Liver (tissue), 9 donors: ENCODE data around the gene DOK5. TPM values are rescaled to one million over a fixed set of nuclear protein-coding genes. Genes with fewer than 3 reads are reported as not detected.

ENCODE experiments used
- DNase-seq: peaks from one replicate; pipeline ENCODE4 v3.0.0-alpha.2; 2017; ENCODE audit warnings: low spot score
- H3K27ac ChIP-seq, 2 donors: one replicate each; pipeline ENCODE4 v1.7.0; 2013; ENCODE audit warnings: inconsistent platforms in 2 of 2, low read length in 2 of 2, control low read depth in 1 of 2, low read depth in 1 of 2, mild to moderate bottlenecking in 1 of 2
- H3K27me3 ChIP-seq, 4 donors: one replicate each; pipeline versions ENCODE4 v1.6.1 to v1.7.0; 2013; ENCODE audit warnings: low read length in 3 of 4, inconsistent platforms in 1 of 4, mild to moderate bottlenecking in 1 of 4, moderate library complexity in 1 of 4; ENCODE audit not compliant: control insufficient read depth in 4 of 4, insufficient read depth in 4 of 4
- H3K36me3 ChIP-seq, 4 donors: one replicate each; pipeline versions ENCODE4 v1.6.1 to v1.7.0; 2013; ENCODE audit warnings: low read length in 3 of 4, mild to moderate bottlenecking in 3 of 4, low read depth in 1 of 4, moderate library complexity in 1 of 4; ENCODE audit not compliant: control insufficient read depth in 4 of 4, insufficient read depth in 3 of 4
- H3K4me1 ChIP-seq, 4 donors: one replicate each; pipeline versions ENCODE4 v1.6.1 to v1.7.0; 2013; ENCODE audit warnings: low read length in 3 of 4, mild to moderate bottlenecking in 3 of 4, moderate library complexity in 1 of 4; ENCODE audit not compliant: control insufficient read depth in 4 of 4, insufficient read depth in 4 of 4
- H3K4me3 ChIP-seq, 3 donors: one replicate each; pipeline versions ENCODE4 v1.6.1 to v1.7.0; 2013; ENCODE audit warnings: low read length in 3 of 3, control low read depth in 1 of 3, low read depth in 1 of 3, mild to moderate bottlenecking in 1 of 3
- H3K9ac ChIP-seq, 2 donors: one replicate each; pipeline ENCODE4 v1.7.0; 2013; ENCODE audit warnings: low read length in 2 of 2, mild to moderate bottlenecking in 2 of 2, moderate library complexity in 2 of 2, control low read depth in 1 of 2, low read depth in 1 of 2
- H3K9me3 ChIP-seq, 4 donors: one replicate each; pipeline versions ENCODE4 v1.6.1 to v1.7.0; 2013; ENCODE audit warnings: low read length in 3 of 4; ENCODE audit not compliant: control insufficient read depth in 4 of 4
- ATF3 ChIP-seq: IDR thresholded peaks from 2 replicates; pipeline ENCODE4 v1.6.1; 2016; ENCODE audit warnings: antibody characterized with exemption
- CTCF ChIP-seq: fragments of 150-350 bp; IDR thresholded peaks from 2 replicates; pipeline ENCODE4 v1.5.1; 2017; ENCODE audit warnings: improper control_type of control experiment, low read depth, low read length; ENCODE audit not compliant: missing input control
- EGR1 ChIP-seq, 2 donors: IDR thresholded peaks; 2 replicates each; pipeline ENCODE4 v1.6.1; 2016 to 2018; ENCODE audit warnings: antibody characterized with exemption in 2 of 2, low read depth in 2 of 2
- FOXA1 ChIP-seq: IDR thresholded peaks from 2 replicates; pipeline ENCODE4 v1.6.1; 2016; ENCODE audit warnings: antibody characterized with exemption
- FOXA2 ChIP-seq: IDR thresholded peaks from 2 replicates; pipeline ENCODE4 v1.6.1; 2016; ENCODE audit warnings: antibody characterized with exemption
- GABPA ChIP-seq, 2 donors: IDR thresholded peaks in 1 of 2; conservative IDR thresholded peaks in 1 of 2; 2 replicates each; pipeline ENCODE4 v1.6.1; 2016; ENCODE audit warnings: antibody characterized with exemption in 2 of 2, mild to moderate bottlenecking in 1 of 2, moderate library complexity in 1 of 2
- HNF4A ChIP-seq, 2 donors: conservative IDR thresholded peaks; 2 replicates each; pipeline ENCODE4 v1.6.1; 2016; ENCODE audit warnings: antibody characterized with exemption in 2 of 2, mild to moderate bottlenecking in 2 of 2
- HNF4G ChIP-seq: IDR thresholded peaks from 2 replicates; pipeline ENCODE4 v1.6.1; 2016; ENCODE audit warnings: antibody characterized with exemption
- JUND ChIP-seq, 2 donors: IDR thresholded peaks; 2 replicates each; pipeline ENCODE4 v1.6.1; 2016; ENCODE audit warnings: antibody characterized with exemption in 2 of 2
- MAX ChIP-seq: IDR thresholded peaks from 2 replicates; pipeline ENCODE4 v1.6.1; 2016; ENCODE audit warnings: antibody characterized with exemption
- NR2F2 ChIP-seq: IDR thresholded peaks from 2 replicates; pipeline ENCODE4 v1.6.1; 2016; ENCODE audit warnings: antibody characterized with exemption
- RAD21 ChIP-seq, 2 donors: IDR thresholded peaks; 2 replicates each; pipeline ENCODE4 v1.6.1; 2016; ENCODE audit warnings: antibody characterized with exemption in 2 of 2, mild to moderate bottlenecking in 2 of 2
- REST ChIP-seq: IDR thresholded peaks from 2 replicates; pipeline ENCODE4 v1.6.1; 2016; ENCODE audit warnings: antibody characterized with exemption, mild to moderate bottlenecking
- RXRA ChIP-seq, 2 donors: IDR thresholded peaks; 2 replicates each; pipeline ENCODE4 v1.6.1; 2017 to 2018; ENCODE audit warnings: antibody characterized with exemption in 2 of 2, mild to moderate bottlenecking in 1 of 2
- SP1 ChIP-seq: IDR thresholded peaks from 2 replicates; pipeline ENCODE4 v1.6.1; 2018; ENCODE audit warnings: antibody characterized with exemption, mild to moderate bottlenecking
- TAF1 ChIP-seq: conservative IDR thresholded peaks from 2 replicates; pipeline ENCODE4 v1.6.1; 2016; ENCODE audit warnings: antibody characterized with exemption, mild to moderate bottlenecking
- WGBS: extraction: QIAGEN DNeasy Blood & Tissue Kit; methylation state at CpG from one replicate; pipeline ENCODE4 v1.1.7; 2013; 5-methylcytosine and 5-hydroxymethylcytosine counted together
- polyA plus RNA-seq, 2 donors: library from polyadenylated mRNA; stranded (reverse) in 1 of 2; unstranded in 1 of 2; fragments of 200-250 nt in 1 of 2; fragments of >200 nt in 1 of 2; fragmentation: Nextera tagmentation in 1 of 2; extraction: Ambion mirVana in 1 of 2; gene quantifications; one replicate each; pipeline versions ENCODE4 v1.2.1 to v1.2.3, GENCODE V29; 2013 to 2015
- total RNA-seq, 2 donors: library from RNA; depleted of rRNA; stranded (reverse); fragments of >200 nt; gene quantifications; one replicate each; pipeline ENCODE4 v1.2.3, GENCODE V29; 2014
- donor health status: healthy.
- donor health status: healthy.
- donor health status: healthy.
- donor health status: healthy.
- donor health status: healthy.

The DOK5 gene
- total and polyA plus RNA-seq, 4 donors = 0.05 to 0.16 (median 0.09) TPM

- Histone ChIP-seq H3K27me3 (no peaks in the 10 kb centered on the region), H3K27ac (no peak overlapping the region), H3K4me1 (no peaks in the 10 kb centered on the region), H3K9me3 (peaks cover 0 to 2% (median 0%) of the 10 kb centered on the region in 4 donors), H3K9ac (no peak overlapping the region), H3K4me3 (no peak overlapping the region), H3K36me3 (no peaks in the 10 kb centered on the region)
- WGBS = 73% methylated on average over 5 of the region's 5 CpGs
- no peak for DNase-seq
- TF ChIP-seq MAX (no peak), EGR1 (IDR thresholded peaks at IDR 0.05; ENCODE audit: low read depth in 2 of 2) (no peak), GABPA (IDR thresholded peaks at IDR 0.05 in 1 of 2, conservative IDR thresholded peaks at IDR 0.05 in 1 of 2) (no peak), HNF4A (conservative IDR thresholded peaks at IDR 0.05) (no peak), FOXA2 (no peak), SP1 (no peak), HNF4G (no peak), RAD21 (IDR thresholded peaks at IDR 0.05) (no peak), CTCF (no peak), ATF3 (no peak), NR2F2 (no peak), RXRA (IDR thresholded peaks at IDR 0.05) (no peak), TAF1 (no peak), FOXA1 (no peak), REST (no peak), JUND (IDR thresholded peaks at IDR 0.05) (no peak)
Measured at GRCh38 chr20:54620611-54621010, 145.2 kb downstream of the DOK5 start.

- H3K4me3 ChIP-seq = no peak overlapping the region
- DNase-seq = no peak
- no peaks in the 10 kb centered on the region for H3K36me3 ChIP-seq
- no peaks in the 10 kb centered on the region for H3K9me3 ChIP-seq
- no peak overlapping the region for H3K9ac ChIP-seq
- 70% methylated on average over 20 of the region's 20 CpGs for WGBS
- H3K27me3 ChIP-seq = no peaks in the 10 kb centered on the region
- H3K4me1 ChIP-seq = no peaks in the 10 kb centered on the region
- H3K27ac ChIP-seq = no peak overlapping the region
- no peak for TF ChIP-seq HNF4A (conservative IDR thresholded peaks at IDR 0.05)
Measured at GRCh38 chr20:54622333-54623295, 147.2 kb downstream of the DOK5 start.
